H1 (cell line): Measurements from ENCODE around the gene LAG3. TPM values are rescaled to one million over a fixed set of nuclear protein-coding genes. Genes with fewer than 3 reads are reported as not detected.
A peak's percentile ranks its signal among the peaks of the same experiment; 100 is the strongest.

Experiments
- CTCF ChIA-PET: fragments of 300-600 bp; sonication (Branson Sonifier 250); formaldehyde crosslinking; loops from one replicate; lab custom pipeline; 2021; ENCODE audit not compliant: partially characterized antibody; lab: Charles Lee
- POLR2A ChIA-PET: fragments of 300-600 bp; sonication (Branson Sonifier 250); formaldehyde crosslinking; loops from one replicate; lab custom pipeline; 2021; ENCODE audit warnings: inconsistent platforms; ENCODE audit not compliant: partially characterized antibody; lab: Charles Lee
- DNase-seq, 2 experiments: peaks; one replicate each; pipeline versions ENCODE4 v3.0.0 to v3.0.0-alpha.2; 2010 to 2022; ENCODE audit warnings: low spot score in 2 of 2, low read depth in 1 of 2, mixed read lengths in 1 of 2
- FAIRE-seq: peaks from 2 replicates; lab custom pipeline; 2011; peaks lifted over from hg19 to GRCh38; lab: Jason Lieb, UNC
- H2AFZ ChIP-seq: 2 replicates; pipeline ENCODE4 v1.8.1; 2012; ENCODE audit warnings: low read length, inconsistent platforms
- H2AK5ac ChIP-seq: 2 replicates; pipeline ENCODE4 v1.6.1; 2013; ENCODE audit warnings: low read depth, low read length
- H2BK120ac ChIP-seq: replicated peaks from 2 replicates; pipeline ENCODE3; 2013; ENCODE audit warnings: low read depth, low read length, inconsistent platforms
- H2BK12ac ChIP-seq: 2 replicates; pipeline ENCODE4 v1.6.1; 2013; ENCODE audit warnings: low read depth, low read length
- H2BK15ac ChIP-seq: 2 replicates; pipeline ENCODE4 v1.6.1; 2013; ENCODE audit warnings: low read length
- H2BK20ac ChIP-seq: 2 replicates; pipeline ENCODE4 v1.6.1; 2013; ENCODE audit warnings: low read length
- H2BK5ac ChIP-seq: 2 replicates; pipeline ENCODE4 v1.6.1; 2013; ENCODE audit warnings: low read depth, low read length
- H3K14ac ChIP-seq: 2 replicates; pipeline ENCODE4 v1.6.1; 2013; ENCODE audit warnings: inconsistent platforms; ENCODE audit not compliant: insufficient read length
- H3K18ac ChIP-seq: 2 replicates; pipeline ENCODE4 v1.6.1; 2013; ENCODE audit warnings: low read length; ENCODE audit errors: extremely low read depth
- H3K23ac ChIP-seq: 2 replicates; pipeline ENCODE4 v1.6.1; 2013; ENCODE audit warnings: inconsistent platforms; ENCODE audit not compliant: insufficient read length
- H3K23me2 ChIP-seq: 2 replicates; pipeline ENCODE4 v1.6.1; 2013; ENCODE audit warnings: low read depth, low read length
- H3K27ac ChIP-seq: 2 replicates; pipeline ENCODE4 v1.6.1; 2011; ENCODE audit warnings: low read depth, low read length, inconsistent platforms
- H3K27me3 ChIP-seq, 4 experiments: replicated peaks in 1 of 4; 1 replicate in 1 of 4; 2 replicates in 3 of 4; pipeline versions ENCODE4 v1.6.1 to v1.8.1; 2011 to 2013; ENCODE audit warnings: low read length in 3 of 4, mild to moderate bottlenecking in 3 of 4, inconsistent platforms in 2 of 4, mixed read lengths in 2 of 4, moderate library complexity in 1 of 4; ENCODE audit not compliant: control insufficient read depth in 3 of 4, insufficient read depth in 3 of 4; ENCODE audit errors: extremely low read depth in 1 of 4
- H3K36me3 ChIP-seq, 4 experiments: 2 replicates each; pipeline versions ENCODE4 v1.6.1 to v1.8.1; 2011 to 2013; ENCODE audit warnings: mild to moderate bottlenecking in 4 of 4, low read length in 3 of 4, moderate library complexity in 2 of 4, control low read depth in 1 of 4, inconsistent platforms in 1 of 4; ENCODE audit not compliant: insufficient read depth in 4 of 4, control insufficient read depth in 2 of 4
- H3K4ac ChIP-seq: replicated peaks from 2 replicates; pipeline ENCODE3; 2013; ENCODE audit warnings: low read length, low read depth, mixed read lengths, inconsistent platforms; ENCODE audit not compliant: insufficient read length
- H3K4me1 ChIP-seq, 4 experiments: replicated peaks in 1 of 4; 1 replicate in 1 of 4; 2 replicates in 3 of 4; pipeline versions ENCODE4 v1.6.1 to v1.8.1; 2011 to 2013; ENCODE audit warnings: low read length in 3 of 4, inconsistent platforms in 2 of 4, mixed read lengths in 1 of 4; ENCODE audit not compliant: insufficient read depth in 4 of 4, control insufficient read depth in 3 of 4
- H3K4me2 ChIP-seq, 2 experiments: 2 replicates each; pipeline versions ENCODE4 v1.6.1 to v1.8.1; 2011 to 2013; ENCODE audit warnings: low read depth in 2 of 2, low read length in 2 of 2, control low read depth in 1 of 2, inconsistent platforms in 1 of 2, mild to moderate bottlenecking in 1 of 2; ENCODE audit not compliant: insufficient read depth in 1 of 2
- H3K4me3 ChIP-seq, 4 experiments: fragments of 200-600, 300-600 bp in 1 of 4; sonication (generic), shearing (Covaris generic), sonication (Bioruptor Twin) in 1 of 4; 2 replicates each; pipeline versions ENCODE4 v1.5.1 to v1.8.1; 2011 to 2016; ENCODE audit warnings: low read length in 4 of 4, low read depth in 3 of 4, control low read depth in 2 of 4, inconsistent platforms in 2 of 4, mild to moderate bottlenecking in 2 of 4, mixed read lengths in 1 of 4, moderate library complexity in 1 of 4; ENCODE audit not compliant: insufficient read depth in 2 of 4; ENCODE audit errors: extremely low read depth in 1 of 4
- H3K56ac ChIP-seq: replicated peaks from 2 replicates; pipeline ENCODE3; 2013; ENCODE audit warnings: low read depth, mild to moderate bottlenecking, mixed read lengths, low read length, inconsistent platforms; ENCODE audit not compliant: insufficient read length
- H3K79me1 ChIP-seq: 2 replicates; pipeline ENCODE4 v1.6.1; 2013; ENCODE audit warnings: low read depth, low read length, control low read depth
- H3K79me2 ChIP-seq, 2 experiments: 2 replicates each; pipeline versions ENCODE4 v1.6.1 to v1.8.1; 2012 to 2013; ENCODE audit warnings: low read length in 2 of 2, mild to moderate bottlenecking in 2 of 2, inconsistent platforms in 1 of 2; ENCODE audit not compliant: insufficient read depth in 2 of 2, control insufficient read depth in 1 of 2
- H3K9ac ChIP-seq, 4 experiments: replicated peaks in 1 of 4; 1 replicate in 1 of 4; 2 replicates in 3 of 4; pipeline versions ENCODE4 v1.6.1 to v1.8.1; 2011 to 2013; ENCODE audit warnings: low read depth in 3 of 4, low read length in 3 of 4, control low read depth in 2 of 4, mild to moderate bottlenecking in 2 of 4, moderate library complexity in 2 of 4, inconsistent platforms in 1 of 4; ENCODE audit errors: extremely low read depth in 1 of 4
- H3K9me3 ChIP-seq, 2 experiments: 2 replicates each; pipeline versions ENCODE4 v1.6.1 to v1.8.1; 2012 to 2013; ENCODE audit warnings: mild to moderate bottlenecking in 2 of 2, moderate library complexity in 2 of 2, control low read depth in 1 of 2, inconsistent platforms in 1 of 2, low read depth in 1 of 2, low read length in 1 of 2, mixed read lengths in 1 of 2; ENCODE audit not compliant: insufficient read depth in 2 of 2
- H4K20me1 ChIP-seq, 2 experiments: replicated peaks in 1 of 2; 2 replicates each; pipeline versions ENCODE3 to v1.8.1; 2011 to 2013; ENCODE audit warnings: inconsistent platforms in 2 of 2, low read length in 2 of 2, mild to moderate bottlenecking in 1 of 2; ENCODE audit not compliant: insufficient read depth in 2 of 2, control insufficient read depth in 1 of 2
- H4K5ac ChIP-seq: 2 replicates; pipeline ENCODE4 v1.6.1; 2013; ENCODE audit warnings: low read length, low read depth, mixed read lengths, inconsistent platforms; ENCODE audit not compliant: insufficient read length
- H4K8ac ChIP-seq: 2 replicates; pipeline ENCODE4 v1.8.0; 2013; ENCODE audit warnings: mild to moderate bottlenecking, moderate library complexity, low read length, inconsistent platforms; ENCODE audit not compliant: insufficient read depth; ENCODE audit errors: extremely low read depth
- H4K91ac ChIP-seq: replicated peaks from 2 replicates; pipeline ENCODE3; 2013; ENCODE audit warnings: low read length, mixed read lengths, inconsistent platforms; ENCODE audit not compliant: insufficient read length
- ASH2L ChIP-seq: fragments of 200-600, 300-600 bp; sonication (generic); IDR thresholded peaks from one replicate; pipeline ENCODE4 v1.7.1; 2017; ENCODE audit warnings: low read length
- ATF2 ChIP-seq: IDR thresholded peaks from 2 replicates; pipeline ENCODE4 v1.6.1; 2012; ENCODE audit warnings: low read length, inconsistent platforms
- CHD2 ChIP-seq: IDR thresholded peaks from 2 replicates; pipeline ENCODE4 v1.6.1; 2012; ENCODE audit warnings: low read length, improper control_type of control experiment
- MAFK ChIP-seq: IDR thresholded peaks from 2 replicates; pipeline ENCODE4 v1.6.1; 2012; ENCODE audit warnings: low read depth, mild to moderate bottlenecking, improper control_type of control experiment, low read length
- MAX ChIP-seq: IDR thresholded peaks from 2 replicates; pipeline ENCODE4 v1.6.1; 2012; ENCODE audit warnings: inconsistent platforms
- NANOG ChIP-seq: IDR thresholded peaks from 2 replicates; pipeline ENCODE4 v1.6.1; 2011; ENCODE audit warnings: low read length, low read depth, mild to moderate bottlenecking, inconsistent platforms; ENCODE audit not compliant: insufficient read depth, poor library complexity, severe bottlenecking
- POLR2A ChIP-seq, 2 experiments: IDR thresholded peaks; 1 replicate in 1 of 2; 2 replicates in 1 of 2; pipeline ENCODE4 v1.6.1; 2011; ENCODE audit warnings: low read depth in 2 of 2, low read length in 2 of 2, mild to moderate bottlenecking in 2 of 2; ENCODE audit errors: control extremely low read depth in 1 of 2
- POLR2AphosphoS5 ChIP-seq: IDR thresholded peaks from 2 replicates; pipeline ENCODE4 v1.6.1; 2011; ENCODE audit warnings: low read depth, low read length
- SIN3A ChIP-seq, 2 experiments: IDR thresholded peaks in 1 of 2; conservative IDR thresholded peaks in 1 of 2; 2 replicates each; pipeline ENCODE4 v1.6.1; 2011 to 2012; ENCODE audit warnings: low read length in 2 of 2, improper control_type of control experiment in 1 of 2, low read depth in 1 of 2, mild to moderate bottlenecking in 1 of 2
- SP2 ChIP-seq: IDR thresholded peaks from 2 replicates; pipeline ENCODE4 v1.6.1; 2012; ENCODE audit warnings: mild to moderate bottlenecking, low read length, inconsistent platforms
- WGBS, 2 experiments: shearing (Covaris generic) in 1 of 2; methylation state at CpG; one replicate each; pipeline versions ENCODE4 v1.1.6 to v1.1.7; 2013 to 2015; ENCODE audit warnings: low lambda C conversion rate in 2 of 2, mixed read lengths in 2 of 2, inconsistent platforms in 1 of 2, low coverage in 1 of 2, missing lambda C conversion rate in 1 of 2; ENCODE audit not compliant: insufficient replicate concordance in 2 of 2, insufficient coverage in 1 of 2, insufficient read length in 1 of 2; ENCODE audit errors: extremely low coverage in 1 of 2, missing lambda C conversion rate in 1 of 2; 5-methylcytosine and 5-hydroxymethylcytosine counted together
- polyA plus RNA-seq, 7 experiments: library from polyadenylated mRNA; depleted of rRNA in 3 of 7; stranded (reverse) in 5 of 7; unstranded in 2 of 7; fragments of >200 nt in 5 of 7; fragments of 200-250 nt in 2 of 7; gene quantifications; 1 replicate in 5 of 7; 2 replicates in 1 of 7; 4 replicates in 1 of 7; pipeline versions ENCODE4 v1.2.1 to v1.2.3, GENCODE V29; 2011 to 2013; ENCODE audit warnings: missing spikeins in 2 of 7, mixed read lengths in 2 of 7
- total RNA-seq: library from RNA; stranded (reverse); fragmentation: NEBNext Ultra II Directional; extraction: Animal tissue kit (Norgen Biotek cat#: 25700); gene quantifications from 2 replicates; pipeline ENCODE4 v1.2.1, GENCODE V29; 2021
- TF ChIP-seq, protein P1 (sequence below): IDR thresholded peaks from 2 replicates; pipeline ENCODE4 v1.6.1; 2012; ENCODE audit warnings: inconsistent platforms

Gene LAG3
- total and polyA plus RNA-seq, 2 of the 8 experiments (the other 6 are each of a cell fraction or from before 2014, with no cell fraction given): 1.1 to 3.1 TPM

DNA sequence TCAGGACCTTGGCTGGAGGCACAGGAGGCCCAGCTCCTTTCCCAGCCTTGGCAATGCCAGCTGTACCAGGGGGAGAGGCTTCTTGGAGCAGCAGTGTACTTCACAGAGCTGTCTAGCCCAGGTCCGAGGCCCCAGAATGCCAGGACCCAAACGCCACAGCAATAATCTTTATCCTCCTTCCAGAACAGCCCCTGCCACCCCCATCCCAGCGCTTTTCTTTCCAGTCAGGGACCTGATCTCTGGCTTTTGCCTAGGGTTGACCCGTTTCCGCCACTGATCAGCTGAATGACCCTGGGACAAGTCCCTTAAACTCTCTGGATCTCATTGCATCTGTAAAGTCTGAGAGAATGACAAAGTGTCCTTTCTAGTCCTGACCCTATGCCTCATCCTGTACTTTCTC is 5.1 kb downstream of the LAG3 start:
- no peak overlapping the region for H2BK5ac ChIP-seq
- H3K18ac ChIP-seq: no peak overlapping the region; the same call in 1 of the 2 replicates
- no peak overlapping the region for H3K23ac ChIP-seq
- no peak overlapping the region for H4K5ac ChIP-seq
- no peak for DNase-seq
- WGBS, 2 experiments: 94% methylated on average over 5 of the region's 5 CpGs; no CpG with 5 or more reads in 1 of the 2 experiments
- H3K27ac ChIP-seq: no peak overlapping the region
- H4K20me1 ChIP-seq: no peaks in the 10 kb centered on the region
- no peak for FAIRE-seq
- H3K79me1 ChIP-seq: no peaks in the 10 kb centered on the region
- no peaks in the 10 kb centered on the region for H3K9me3 ChIP-seq
- ChIA-PET POLR2A (interaction anchor here (0.7 to 10.4 kb wide), 12 partner anchors 10 to 107 kb away, joined by 3 to 97 read pairs (median 4); partner anchors contain the start of genes CD4, GPR162, MLF2 and PTMS), CTCF (interaction anchor here (0.8 to 29.6 kb wide), 10 partner anchors 9 to 92 kb away, joined by 3 to 532 read pairs (median 7); partner anchors contain the start of genes CD4, GNB3, GPR162 and LAG3)
- H3K4me2 ChIP-seq: peak overlapping the region; percentile 88 to 90; a peak in 2 of 4 replicates
- H2BK15ac ChIP-seq: no peak overlapping the region; the same call in 1 of the 2 replicates
- no peak overlapping the region for H2BK120ac ChIP-seq
- no peak overlapping the region for H3K9ac ChIP-seq
- peaks cover 15% of the 10 kb centered on the region for H3K23me2 ChIP-seq
- no peak overlapping the region; the same call in 1 of the 2 replicates for H4K8ac ChIP-seq
- peaks cover 5 to 28% (median 20%) of the 10 kb centered on the region in 4 experiments for H3K4me1 ChIP-seq
- H3K14ac ChIP-seq: no peak overlapping the region
- H2AFZ ChIP-seq: no peak overlapping the region
- 0 out of 2 replicates have a peak overlapping the region, but pooled peaks have one; percentile 39 for H2BK12ac ChIP-seq
- no peak overlapping the region for H3K4me3 ChIP-seq
- peaks cover 0 to 36% (median 26%) of the 10 kb centered on the region in 4 experiments; a peak in 5 of 7 replicates for H3K27me3 ChIP-seq
- H3K36me3 ChIP-seq: no peaks in the 10 kb centered on the region
- no peak overlapping the region for H2AK5ac ChIP-seq
- no peak overlapping the region for H3K4ac ChIP-seq
- H3K79me2 ChIP-seq: no peaks in the 10 kb centered on the region
- H4K91ac ChIP-seq: no peak overlapping the region
- H2BK20ac ChIP-seq: no peak overlapping the region
- no peak overlapping the region for H3K56ac ChIP-seq
- TF ChIP-seq SP2 (no peak), ATF2 (no peak), POLR2AphosphoS5 (no peak), MAX (no peak), CHD2 (no peak), MAFK (no peak), ASH2L (no peak), NANOG (no peak), SIN3A (conservative IDR thresholded peaks at IDR 0.05 in 1 of 2, IDR thresholded peaks at IDR 0.05 in 1 of 2; ENCODE audit: low read depth in 1 of 2, low read length in 2 of 2) (no peak), POLR2A (IDR thresholded peaks at IDR 0.05; ENCODE audit: control extremely low read depth in 1 of 2, low read depth in 2 of 2, low read length in 2 of 2) (no peak)
- TF ChIP-seq, protein P1, sequence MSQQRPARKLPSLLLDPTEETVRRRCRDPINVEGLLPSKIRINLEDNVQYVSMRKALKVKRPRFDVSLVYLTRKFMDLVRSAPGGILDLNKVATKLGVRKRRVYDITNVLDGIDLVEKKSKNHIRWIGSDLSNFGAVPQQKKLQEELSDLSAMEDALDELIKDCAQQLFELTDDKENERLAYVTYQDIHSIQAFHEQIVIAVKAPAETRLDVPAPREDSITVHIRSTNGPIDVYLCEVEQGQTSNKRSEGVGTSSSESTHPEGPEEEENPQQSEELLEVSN: no peak
